SHP77 treated with DMSO at 0.1 percent for 48 hours (cell line): ENCODE measurements around the gene MARCHF4.

ENCODE experiments used
- DNase-seq: peaks from one replicate; lab custom pipeline; 2025; lab: John Stamatoyannopoulos, UW

The MARCHF4 gene

GRCh38 chr2:216349366-216349765 lies 22.9 kb downstream of the MARCHF4 start:
- no peak for DNase-seq

DNA sequence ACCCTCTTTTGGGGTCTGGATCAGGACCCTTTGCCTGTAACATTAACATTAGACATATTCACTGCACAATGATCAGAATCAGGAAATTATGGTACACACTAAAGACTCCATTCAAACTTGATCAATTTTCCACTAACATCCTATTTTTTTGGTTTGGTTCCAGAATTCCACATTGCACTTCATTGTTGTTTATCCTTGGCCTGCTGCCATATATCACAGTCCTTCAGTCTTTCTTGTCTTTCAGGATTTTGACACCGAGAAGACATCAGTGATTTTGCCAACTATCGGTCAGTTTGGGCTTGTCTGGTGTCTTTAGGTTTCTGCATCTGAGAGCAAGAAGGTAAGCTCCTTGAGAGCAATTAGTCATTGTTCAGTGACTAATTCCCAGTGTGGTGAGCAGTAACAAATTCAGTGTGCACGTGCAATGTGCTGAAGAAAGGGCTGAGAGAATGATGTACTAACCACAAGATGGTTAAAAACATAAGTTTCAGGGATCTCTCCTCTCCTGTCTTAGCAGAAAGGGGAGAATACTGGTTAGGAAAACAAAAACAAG lies 23.5 kb downstream of the MARCHF4 start:
- no peak for DNase-seq

- DNase-seq, result no peak
These were observed 25.5 kb downstream of the MARCHF4 start for GRCh38 chr2:216346781-216347180.

DNA sequence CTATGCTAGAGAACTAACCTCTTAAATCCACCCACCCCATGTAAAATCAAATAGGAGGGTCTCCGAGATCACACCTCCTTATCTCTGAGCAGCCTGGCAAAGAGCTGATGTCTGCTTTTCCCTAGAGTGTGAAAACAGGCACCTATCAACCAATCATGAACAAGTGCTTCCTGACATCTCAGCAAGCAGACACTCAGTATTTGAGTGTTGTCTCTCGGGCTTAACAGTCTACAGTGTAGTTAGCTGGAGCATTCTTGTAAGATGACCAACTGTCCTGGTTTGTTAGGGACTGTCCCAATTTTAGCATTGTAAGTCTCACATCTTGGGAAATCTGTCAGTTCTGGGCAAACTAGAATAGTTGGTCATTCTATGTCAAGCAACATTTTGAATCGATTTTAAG lies 26.4 kb downstream of the MARCHF4 start:
- DNase-seq, result no peak

DNA sequence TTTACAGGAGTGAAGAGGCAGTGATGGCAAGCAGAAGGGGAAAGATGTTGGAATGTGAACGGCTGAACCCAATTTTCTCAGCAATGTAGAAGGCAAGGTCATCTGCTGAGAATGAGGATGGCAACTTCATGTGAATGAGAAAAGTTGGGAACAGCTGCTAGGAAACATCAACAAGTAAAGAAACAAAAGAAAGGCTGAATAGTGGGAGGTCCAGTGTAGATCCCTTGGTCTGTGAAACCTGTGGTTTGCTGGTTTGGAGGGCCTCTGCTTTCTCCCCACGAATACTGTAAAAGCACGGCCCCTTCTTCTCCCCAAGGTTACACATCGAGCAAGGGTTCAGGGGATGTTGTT lies 27.4 kb downstream of the MARCHF4 start:
- no peak for DNase-seq

DNA sequence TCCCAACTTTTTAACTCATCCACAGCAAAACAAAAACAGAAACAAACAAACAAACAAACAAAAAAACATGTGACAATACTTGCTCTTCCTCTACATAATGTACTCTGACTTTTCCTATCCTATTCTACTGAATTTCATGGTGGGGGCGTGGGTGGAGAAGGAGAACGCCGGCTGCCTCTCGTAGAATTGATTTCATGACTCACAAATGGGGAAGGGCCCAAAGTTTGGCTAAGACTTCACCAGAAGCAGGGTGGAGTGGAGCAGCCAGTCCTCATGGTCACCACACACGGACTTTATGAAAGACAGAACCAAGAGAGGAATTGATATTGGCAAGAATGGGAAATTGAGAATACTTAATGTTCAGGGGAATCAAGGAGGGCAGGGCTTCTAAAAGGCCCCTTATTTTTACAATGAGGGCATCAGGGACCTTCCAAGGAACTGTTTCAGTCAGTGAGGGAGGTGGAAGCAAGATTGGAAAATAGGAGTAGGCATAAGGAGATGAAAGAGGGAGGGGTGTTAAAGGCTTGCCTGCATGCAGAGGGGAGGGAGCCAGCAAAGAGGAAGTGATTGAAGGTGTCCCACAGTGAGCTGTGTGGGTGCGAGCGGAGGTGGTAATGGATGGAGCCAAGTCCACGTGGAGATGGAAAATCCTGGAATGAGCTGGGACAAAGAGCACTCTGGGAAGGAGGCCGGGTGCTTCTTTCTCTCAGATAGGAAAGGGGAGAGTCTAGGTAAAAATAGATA lies 27.9 kb downstream of the MARCHF4 start:
- no peak for DNase-seq

DNA sequence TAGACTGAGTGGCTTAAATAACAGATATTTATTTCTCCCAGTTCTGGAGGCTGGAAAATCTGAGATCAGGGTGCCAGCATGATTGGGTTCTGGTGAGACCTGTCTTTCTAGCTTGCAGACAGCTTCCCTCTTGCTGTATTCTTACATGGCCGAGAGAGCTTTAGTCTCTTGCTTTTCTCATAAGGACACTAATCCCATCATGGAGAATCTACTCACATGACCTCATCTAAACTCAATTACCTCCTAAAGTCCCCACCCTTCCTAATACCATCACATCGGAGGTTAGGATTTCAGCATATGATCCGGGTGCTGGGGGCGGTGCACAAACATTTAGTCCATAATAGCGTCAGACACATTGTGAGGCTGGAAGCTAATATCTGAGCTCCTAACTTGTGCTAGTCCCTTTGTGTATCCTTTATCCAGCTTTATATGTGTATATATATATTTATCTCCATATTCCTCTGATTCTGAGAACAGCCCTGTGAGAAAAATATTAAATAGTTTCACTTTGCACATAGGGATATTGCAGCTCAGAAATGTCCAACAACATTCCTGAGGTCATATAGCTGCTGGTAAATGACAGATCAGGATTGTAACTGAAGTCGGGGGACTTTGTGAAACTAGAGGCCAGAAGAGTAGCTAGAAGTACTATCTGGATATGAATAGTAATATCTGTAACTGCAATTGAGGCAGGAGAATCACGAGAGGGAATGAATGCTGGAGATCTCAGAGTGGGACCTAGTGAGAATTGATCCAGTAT lies 28.9 kb downstream of the MARCHF4 start:
- no peak for DNase-seq

GRCh38 chr2:216341121-216341520 lies 31.2 kb downstream of the MARCHF4 start:
- no peak for DNase-seq

DNA sequence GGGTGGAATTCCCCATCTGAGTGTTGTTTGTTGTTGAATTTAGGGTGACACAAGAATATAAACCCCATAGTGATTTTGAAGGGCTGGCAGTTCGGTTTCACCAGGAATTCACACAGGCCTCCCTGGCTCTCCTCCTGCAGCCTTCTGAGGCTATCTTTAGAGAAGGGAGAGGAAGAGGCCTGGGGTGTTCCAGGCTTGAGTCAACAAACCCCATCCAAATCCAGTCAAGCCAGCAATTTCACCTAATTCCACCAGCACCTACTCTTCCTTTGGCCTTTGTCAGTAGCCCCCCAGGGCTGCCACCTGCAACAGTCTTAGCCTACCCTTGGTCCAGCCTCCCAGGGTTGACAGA lies 32.0 kb downstream of the MARCHF4 start:
- no peak for DNase-seq

DNA sequence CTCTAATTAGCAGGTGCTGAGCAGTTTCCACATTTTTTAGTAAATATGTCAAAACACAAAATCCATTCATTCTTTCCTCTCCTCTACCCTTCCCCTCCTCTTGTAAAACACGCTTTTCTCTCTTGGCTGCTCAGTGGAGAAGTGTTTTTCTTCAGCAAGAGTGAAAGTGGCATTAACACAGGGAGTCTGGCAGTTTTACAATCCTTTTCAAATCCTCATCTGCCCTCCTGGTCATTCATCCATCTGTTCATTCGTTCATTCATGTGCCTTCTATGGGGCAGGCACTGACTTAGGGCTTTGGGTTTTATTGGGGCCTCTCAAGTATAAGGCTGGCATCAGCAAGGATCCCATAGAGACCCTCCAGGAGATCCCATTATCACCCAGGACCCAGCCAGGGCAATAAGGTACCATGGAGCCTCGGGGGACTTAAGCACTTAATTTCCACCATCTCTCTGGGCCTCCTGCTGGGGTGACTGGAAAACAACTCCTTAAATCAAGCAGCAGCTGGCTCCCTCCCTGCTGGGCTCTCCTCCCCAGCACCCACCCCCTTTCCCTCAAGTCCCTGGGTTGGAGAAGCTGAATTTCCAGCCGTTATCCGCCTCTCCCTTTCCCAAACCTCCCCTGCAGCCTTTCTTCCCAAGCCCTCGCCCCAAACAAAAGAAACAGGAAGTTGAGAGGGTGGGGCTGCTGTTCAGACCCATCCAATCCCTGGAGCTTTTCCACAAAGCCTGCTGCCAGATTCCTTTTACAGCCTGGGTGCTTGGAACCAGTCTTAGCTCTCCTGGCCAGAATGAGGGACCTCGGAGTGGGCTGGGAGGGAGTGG lies 32.6 kb downstream of the MARCHF4 start:
- peak; percentile 45 for DNase-seq

- DNase-seq, result no peak
These were observed 37.0 kb downstream of the MARCHF4 start for GRCh38 chr2:216335252-216335651.

DNA sequence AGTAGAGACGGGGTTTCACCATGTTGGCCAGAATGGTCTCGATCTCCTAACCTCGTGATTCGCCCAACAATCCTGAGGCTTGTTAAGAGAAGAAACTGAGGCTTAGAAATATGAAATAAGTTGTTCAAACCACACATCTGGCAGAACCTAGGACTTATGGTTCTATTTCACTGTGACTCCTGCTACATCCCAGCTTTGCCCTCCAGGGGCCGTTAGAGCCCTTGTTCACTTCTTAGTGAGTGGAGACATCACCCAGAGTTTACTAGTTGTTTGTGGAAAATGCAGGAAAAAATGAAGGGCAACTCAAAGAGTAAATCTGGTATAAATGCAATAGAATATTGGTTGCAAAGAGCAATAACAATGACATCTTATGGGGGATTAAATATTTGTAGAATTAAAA lies 43.9 kb downstream of the MARCHF4 start:
- no peak for DNase-seq

GRCh38 chr2:216327447-216327935 lies 44.8 kb downstream of the MARCHF4 start:
- DNase-seq, result no peak
